Colon (tissue), 2 donors: ENCODE data around the gene FAM72B.
A peak's percentile ranks its signal among the peaks of the same experiment; 100 is the strongest.
"Not testable (repeated sequence)": the region's sequence is repeated elsewhere in the genome, so short reads cannot be mapped to it uniquely, and the experiment has no call there.

Source experiments
- FAIRE-seq: peaks from 2 replicates; lab custom pipeline; 2012; peaks lifted over from hg19 to GRCh38; lab: Jason Lieb, UNC
- donor health status: control.
- donor health status: control.

Gene FAM72B

DNA sequence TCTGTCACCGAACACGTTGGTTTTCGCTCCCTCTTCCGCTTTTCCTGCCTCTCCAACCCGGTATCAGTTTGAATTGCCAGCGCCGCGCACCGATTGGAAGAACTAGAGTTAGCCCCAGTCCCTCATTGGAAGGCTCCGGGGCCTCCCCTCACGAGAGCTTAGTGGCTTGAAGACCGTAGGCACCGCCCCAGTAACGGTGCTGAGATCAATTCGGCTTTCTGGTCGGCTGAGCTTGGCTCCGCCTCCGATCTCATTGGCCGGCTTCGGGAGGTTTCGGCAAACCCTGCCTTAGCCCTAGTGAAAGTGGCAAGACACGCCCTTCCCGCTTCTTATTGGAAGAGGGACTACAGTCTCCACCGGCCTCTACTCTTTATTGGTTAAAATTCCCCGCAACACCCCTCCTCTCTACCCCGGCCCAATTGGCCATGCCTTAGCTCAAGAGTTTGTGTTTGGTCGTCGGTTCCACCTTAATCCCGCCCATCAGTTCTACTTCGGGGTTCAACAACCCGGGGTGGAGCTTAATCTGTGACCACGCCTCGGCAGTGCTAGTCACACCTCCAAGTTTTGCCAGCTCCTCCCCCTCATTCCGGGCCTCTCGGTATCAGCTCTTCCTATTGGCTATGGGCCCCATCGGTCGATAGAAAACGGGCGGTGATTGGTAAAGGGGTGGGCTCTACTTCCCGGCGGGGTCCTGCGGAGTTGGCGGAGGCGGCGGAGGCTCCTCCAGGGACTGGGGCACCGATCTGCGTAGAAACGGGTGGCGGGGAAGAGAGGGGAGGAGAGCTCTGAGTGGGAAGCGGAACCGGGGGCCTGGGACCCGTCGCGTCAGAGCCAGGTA lies at the start of gene FAM72B, which contains the start of gene SRGAP2C:
Gene FAM72B, minus strand, starts transcription at position 51 of the 838 bp plus-strand sequence. CDS start 851 bp downstream, outside the sequence.
Gene SRGAP2C, plus strand, starts transcription at position 686 of the 838 bp plus-strand sequence. CDS start 2,472 bp downstream, outside the sequence.
- peak; percentile 62 for FAIRE-seq

DNA sequence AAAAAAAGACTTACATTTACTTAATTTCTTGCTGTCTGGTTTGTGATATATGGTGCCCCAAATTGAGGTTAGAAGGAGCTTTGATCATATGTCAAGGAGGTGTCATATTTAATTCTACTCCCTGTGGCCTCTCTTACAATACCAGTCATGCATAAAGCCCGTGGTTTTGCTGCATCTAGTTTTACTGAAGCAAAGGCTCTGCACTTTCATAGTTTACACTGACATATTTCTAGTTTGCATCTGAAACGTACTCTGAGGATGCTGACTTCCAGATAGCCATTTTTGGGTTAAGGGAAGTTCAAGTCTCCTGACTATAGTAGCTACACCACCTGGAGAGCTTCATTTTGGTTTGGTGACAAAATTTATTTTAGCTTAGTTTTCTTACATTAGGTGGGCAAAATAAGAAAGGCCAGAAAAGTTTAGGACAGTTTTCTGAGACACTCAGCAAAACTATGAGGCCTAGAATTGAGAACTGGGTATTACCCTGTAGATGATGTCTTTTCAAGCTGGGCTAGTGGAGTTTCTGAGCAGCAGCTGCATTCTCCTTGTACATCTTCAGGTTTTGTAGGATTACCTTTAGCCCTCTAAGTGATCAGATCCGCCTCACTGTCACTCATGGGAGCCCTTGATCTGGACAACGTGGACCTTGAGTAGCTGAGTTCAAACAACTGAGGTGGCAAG lies 48.4 kb upstream of the FAM72B start:
- FAIRE-seq: not testable (repeated sequence)

DNA sequence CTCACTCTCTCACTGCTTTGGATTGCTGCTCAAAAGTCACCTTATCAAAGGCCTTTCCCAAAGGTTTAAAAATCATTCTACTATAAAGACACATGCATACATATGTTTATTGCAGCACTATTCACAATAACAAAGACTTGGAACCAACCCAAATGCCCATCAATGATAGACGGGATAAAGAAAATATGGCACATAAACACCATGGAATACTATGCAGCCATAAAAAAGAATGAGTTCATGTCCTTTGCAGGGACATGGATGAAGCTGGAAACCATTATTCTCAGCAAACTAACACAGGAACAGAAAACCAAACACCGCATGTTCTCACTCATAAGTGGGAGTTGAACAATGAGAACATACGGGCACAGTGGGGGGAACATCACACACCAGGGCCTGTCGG lies 46.5 kb upstream of the FAM72B start:
- not testable (repeated sequence) for FAIRE-seq

DNA sequence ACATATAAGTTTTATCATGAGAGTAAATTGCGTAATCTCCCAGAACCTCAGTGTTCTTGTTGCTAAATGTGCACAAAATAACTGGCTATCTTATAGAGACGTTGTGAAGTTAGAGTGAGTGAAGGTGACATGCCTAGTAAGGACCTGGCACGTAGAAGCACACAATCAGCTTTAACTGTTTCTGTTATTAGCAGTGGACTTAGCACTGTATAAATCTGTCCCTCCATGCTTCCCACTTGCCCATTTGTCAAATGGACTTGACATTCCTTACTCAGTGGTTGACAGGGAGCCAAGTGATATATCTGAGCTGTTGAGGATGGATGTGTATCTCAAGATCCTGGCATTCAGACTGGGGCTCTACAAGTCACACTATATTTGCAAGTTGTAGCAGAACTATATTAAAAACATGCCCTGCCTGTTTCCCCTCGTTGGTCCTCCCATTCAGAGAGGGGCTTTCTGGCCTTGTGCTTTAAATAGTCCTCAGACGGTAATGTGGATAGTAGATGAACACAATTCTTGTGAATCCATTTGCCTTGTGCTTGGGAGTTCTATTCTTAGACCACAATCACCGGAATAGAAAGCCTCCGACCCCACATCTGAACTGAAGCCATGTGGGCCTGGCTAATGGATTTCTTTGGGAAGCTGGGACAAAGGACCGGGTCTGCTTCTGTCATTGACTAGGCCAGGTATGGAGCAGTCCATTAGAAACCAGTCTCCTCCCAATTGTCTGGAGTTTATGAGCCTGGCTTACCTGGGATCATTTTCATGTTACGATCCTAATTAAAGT lies 43.6 kb upstream of the FAM72B start:
- FAIRE-seq: not testable (repeated sequence)

DNA sequence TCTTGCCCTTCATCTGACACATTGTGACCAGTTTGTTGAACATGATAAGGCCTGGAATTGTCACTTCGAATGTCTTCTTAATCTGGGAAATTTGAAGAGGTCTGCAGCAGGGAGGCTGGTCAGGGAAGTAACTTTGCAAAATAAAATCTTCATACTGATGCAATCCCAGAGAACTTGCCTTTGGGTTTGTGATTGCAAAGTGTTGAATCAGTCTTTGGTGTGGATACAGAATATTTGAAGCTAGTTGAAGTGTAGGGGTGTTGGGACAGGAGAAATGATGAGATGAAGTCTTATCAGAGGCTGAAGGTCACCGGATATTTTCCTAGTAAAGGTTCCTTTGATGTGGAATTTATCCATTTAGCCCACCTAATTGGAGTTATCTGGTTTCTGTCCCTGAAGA lies 42.8 kb upstream of the FAM72B start:
- FAIRE-seq: not testable (repeated sequence)

DNA sequence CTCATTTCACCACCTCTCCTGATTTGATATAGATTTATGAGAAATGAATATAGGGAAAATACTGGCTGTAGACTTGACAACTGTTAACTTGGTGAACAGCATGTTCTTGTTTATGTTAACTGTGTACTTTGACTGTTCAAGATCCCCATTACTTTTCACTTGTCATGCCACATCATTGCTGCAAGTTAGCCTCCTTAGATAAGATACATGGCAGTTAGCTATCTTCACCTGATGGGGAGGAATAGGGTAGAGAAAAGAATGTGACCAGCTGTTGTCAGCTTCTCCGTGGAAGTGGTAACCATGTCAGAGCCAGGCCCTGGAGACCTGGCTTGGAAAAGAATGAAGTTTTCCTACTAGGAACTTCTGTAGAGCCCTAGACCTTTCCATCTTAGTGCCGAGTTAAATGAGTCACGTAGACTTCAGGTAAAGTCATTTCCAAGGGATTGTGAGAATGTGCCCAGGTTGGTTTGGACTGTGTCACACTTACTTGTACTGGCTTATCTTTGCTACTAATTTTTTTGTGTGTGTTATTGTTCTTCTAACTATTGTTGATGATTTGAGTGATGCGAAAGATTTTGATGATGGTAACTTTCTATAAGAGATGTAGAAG lies 42.3 kb upstream of the FAM72B start:
- not testable (repeated sequence) for FAIRE-seq

DNA sequence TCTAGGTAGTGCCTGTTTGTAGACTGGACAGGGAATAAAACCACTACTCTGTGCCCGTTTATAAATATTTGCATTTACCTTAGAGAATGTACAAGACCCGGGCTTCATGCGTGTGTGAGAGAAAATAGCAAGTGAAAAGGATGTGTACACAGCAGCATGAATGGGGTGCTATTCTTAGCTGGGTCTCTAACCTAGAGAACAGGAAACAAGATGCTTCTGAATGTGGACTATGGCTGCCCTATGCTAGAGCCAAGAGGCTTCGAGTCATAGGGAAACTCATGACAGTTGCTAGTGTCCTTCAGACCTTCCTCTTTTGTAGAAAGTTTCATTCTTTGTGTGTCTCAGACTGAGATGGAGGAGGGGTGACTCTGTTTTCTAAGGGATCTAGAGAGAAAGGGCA lies 40.6 kb upstream of the FAM72B start:
- not testable (repeated sequence) for FAIRE-seq

DNA sequence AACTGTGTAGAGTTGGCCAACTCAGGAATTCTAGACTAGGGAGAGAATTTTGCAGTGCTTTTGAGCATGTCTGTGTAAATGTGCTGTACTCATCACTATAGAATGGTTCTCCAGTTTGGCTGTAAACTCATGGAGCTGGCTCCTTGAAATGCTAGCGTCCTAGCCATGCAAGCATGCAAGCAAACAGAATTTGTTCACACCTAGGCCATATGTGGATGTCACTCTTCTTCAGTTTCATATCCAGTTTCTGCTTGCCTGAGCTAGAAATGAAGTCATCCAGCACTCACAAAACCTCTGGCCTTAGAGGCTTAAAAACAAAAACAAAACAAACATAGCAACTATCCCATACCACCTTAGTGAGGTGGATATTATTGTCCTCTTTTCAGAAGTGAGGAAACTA lies 37.6 kb upstream of the FAM72B start:
- FAIRE-seq: not testable (repeated sequence)

DNA sequence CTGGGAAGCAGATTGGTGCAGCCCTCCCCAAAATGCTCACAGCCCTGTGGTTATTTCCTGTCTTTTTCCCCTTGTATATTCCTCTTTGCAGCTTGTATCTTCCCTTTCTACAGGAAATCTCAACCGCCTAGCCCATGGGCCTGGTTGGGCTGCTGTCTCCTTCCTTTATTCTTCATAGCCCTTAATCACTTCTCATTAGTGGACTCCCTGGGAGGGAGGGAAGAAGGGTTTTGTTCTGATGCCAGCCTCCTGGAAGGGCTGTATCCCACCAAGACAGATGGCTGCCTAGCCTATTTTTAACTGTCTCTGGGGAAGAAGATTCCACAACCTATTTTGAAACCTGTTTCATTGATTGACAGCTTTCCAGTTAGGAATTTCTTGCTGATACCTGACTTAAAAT lies 32.5 kb upstream of the FAM72B start:
- not testable (repeated sequence) for FAIRE-seq

DNA sequence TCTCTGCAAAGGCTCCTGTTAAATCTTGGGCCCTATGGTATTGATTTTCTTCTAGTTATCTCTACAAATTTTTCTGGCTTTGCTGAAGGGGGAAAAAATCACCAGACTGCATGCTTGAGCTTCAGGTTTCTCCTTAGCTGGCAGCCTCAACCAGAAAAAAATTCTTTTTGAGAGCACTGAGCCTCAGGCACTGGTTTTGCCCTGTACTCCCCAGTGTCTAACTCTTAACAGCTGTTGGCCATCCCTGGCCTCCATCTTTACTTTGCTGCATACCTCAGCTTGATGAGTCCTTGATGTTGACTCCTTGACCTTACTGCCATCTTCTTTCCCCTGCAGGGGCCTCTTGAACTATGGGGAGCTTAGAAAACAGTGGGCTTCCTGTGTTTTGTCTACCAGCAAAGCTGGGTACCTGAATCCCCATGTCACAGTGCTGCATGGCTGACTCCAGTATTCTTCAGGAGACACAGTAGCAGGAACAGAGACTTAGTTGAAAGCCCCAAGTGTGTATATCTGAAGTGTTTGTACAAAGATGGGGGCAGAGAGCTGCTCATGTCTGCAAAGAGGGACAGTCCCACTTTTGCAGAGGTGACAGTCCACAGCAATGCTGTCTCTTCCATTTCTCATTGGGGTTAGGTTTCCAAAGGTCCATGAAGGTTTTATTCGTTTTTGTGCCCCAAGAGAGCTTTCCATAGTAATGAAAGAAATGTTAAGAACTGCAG lies 31.7 kb upstream of the FAM72B start:
- not testable (repeated sequence) for FAIRE-seq

DNA sequence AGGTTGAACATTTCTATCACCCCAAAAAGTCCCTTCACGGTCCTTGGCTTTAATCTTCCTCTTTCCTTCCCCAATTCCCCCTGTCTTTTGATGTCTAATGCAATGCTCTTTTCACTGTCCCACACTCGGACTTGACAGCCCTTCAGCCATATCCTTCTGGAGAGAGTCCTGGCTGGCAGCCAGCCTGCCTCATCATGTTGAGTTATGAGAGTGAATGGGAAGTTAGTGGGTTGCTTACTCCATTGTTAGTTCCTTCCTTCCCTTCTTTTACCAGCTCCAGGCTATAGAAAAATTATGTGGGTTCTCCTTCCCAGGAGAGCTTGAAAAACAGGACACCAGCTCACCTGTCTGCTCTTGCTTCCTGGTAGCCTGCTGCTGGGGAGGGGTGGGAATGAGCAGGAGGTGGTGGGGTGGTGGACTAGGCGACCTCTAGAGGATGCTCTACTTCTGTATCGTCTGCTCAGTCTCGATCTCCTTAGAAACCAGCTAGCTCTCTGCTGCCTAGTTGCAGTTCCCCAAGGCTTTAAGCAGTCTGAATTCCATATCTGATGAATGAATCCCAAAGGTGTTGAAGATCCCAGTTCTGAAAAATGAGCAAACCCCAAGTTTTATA lies 30.5 kb upstream of the FAM72B start:
- FAIRE-seq: not testable (repeated sequence)

DNA sequence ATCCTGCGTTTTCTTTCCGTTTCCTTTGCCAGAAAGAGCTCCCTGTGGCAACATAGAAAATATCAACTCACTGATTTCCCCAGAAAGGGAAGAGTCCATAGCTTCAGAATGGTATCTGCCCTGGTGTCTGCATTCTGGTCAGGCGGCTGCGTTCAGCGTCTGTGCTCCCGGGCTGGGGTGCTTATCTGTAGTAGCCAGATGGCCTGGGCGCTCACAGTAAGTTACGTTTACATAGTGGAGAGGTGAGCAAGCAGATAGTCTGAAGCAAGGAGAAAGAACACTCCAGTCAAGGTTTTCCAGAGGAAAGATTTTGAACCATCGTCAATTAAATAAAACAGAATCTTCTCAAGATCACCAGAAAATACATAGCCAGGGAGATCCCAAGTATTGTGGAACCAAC lies 29.4 kb upstream of the FAM72B start:
- FAIRE-seq: not testable (repeated sequence)

DNA sequence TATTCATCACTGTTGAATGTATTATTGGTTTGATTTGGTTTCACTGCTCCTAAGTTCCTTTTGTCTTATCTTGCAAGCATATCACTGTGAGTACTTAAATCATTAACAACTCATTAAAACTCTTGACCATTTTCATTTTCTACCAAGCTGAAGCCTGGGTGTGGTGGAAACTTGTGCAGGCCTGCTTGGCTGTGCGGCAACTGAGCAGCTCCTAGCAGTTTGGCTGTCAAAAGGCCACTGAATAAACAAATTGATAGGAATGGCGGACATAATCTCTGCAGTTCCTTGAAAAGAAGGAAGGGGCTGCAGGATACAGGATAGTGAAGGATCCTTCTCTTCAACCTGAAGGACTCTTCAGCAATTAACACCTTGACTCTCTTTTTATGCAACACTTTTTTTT lies 26.6 kb upstream of the FAM72B start:
- FAIRE-seq: not testable (repeated sequence)

DNA sequence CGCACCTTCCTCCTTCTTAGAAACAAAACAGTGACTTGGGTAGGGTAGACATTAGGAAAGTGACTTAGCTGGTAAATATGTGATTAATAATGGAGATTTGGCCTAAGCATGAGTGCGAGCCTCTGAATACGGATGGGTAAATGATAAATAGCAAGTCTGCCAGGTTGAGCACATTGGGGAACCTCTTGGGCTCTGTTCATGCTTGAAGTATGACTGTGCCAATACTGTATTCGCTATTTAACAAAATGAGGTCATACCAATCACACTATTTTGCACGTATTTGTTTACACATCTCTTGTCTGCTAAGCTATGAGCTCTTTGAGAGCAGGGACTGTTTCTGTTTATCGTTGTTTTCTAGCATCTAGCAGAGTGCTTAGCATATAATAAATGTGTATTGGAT lies 24.2 kb upstream of the FAM72B start:
- FAIRE-seq: not testable (repeated sequence)

DNA sequence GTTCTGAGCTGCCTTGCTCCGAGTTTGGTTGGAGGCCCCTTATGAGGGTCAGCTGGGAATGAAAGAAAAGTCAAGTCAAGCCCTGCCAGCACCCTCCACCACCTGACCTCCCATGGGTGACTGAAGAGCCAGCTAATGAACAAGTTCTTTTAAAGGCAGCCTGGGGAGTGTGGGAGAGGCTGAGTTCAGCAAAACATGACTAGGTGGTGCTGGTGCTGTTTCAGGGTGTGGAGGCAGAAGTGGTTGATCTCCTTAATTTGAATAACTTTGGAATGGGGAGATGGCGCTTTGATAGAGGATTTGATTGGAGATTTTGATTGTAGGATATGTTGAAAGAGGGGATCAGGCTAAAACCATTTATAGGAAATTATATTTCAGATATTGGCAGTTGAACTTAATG lies 23.2 kb upstream of the FAM72B start:
- FAIRE-seq: not testable (repeated sequence)

DNA sequence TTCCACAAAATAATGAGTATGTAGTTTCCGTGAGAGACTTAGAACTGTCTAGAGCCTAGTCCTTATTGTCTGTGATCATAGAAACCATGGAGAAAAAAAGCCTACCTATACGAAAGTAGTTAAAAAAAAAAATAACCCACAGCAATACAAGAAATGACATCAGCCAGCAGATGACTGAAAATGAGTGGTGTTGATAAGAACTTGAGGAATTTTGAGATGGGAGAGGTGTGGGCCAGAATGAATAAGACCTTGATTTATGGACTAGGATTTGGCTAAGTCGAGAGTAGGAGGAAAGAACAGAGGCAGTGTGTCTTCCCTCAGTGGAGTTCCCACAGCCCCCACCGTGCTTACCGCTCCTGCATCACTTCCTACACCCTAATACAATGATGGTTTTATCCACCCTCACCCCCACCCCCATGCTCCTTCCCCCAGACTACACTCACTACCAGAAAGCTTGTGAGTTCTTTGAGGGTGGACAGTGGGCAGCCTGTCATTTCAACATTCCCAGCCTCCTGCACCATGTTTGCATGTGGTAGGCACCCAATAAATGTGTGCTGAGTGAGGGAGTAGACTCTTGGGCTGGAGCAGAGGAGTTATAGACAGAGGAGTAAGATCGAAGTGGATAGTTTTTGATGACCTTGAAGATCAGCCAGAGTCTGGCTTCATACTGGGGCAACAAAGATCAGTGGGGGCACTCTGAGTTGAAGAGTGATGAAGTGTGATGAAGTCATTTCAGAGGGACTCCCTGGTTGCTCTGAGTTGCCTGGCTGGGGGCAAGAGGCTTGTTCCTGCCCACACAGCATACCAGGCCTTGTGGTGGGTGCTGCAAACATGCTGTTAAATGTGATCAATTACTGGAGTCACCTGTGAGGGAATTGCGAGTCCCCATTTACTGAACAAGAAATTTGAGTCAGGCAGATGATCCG lies 21.9 kb upstream of the FAM72B start:
- FAIRE-seq: not testable (repeated sequence)

DNA sequence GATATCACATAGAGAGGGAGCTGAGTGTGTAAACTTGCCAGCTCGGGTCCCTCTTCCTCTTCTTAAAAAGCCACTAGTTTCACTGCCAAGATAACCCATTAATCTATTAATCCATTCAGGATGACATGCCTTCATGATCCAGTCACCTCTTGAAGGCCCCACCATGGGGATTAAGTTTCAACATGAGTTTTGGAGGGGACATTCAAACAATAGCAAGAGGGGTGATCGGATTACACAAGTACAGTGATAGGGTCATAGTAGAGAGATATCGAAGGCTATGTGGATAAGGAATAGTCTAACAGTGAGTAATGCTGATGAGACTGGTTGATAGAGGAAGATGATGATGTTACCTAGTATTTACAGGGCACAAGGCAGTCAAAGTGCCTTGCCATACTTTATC lies 18.8 kb upstream of the FAM72B start:
- not testable (repeated sequence) for FAIRE-seq

DNA sequence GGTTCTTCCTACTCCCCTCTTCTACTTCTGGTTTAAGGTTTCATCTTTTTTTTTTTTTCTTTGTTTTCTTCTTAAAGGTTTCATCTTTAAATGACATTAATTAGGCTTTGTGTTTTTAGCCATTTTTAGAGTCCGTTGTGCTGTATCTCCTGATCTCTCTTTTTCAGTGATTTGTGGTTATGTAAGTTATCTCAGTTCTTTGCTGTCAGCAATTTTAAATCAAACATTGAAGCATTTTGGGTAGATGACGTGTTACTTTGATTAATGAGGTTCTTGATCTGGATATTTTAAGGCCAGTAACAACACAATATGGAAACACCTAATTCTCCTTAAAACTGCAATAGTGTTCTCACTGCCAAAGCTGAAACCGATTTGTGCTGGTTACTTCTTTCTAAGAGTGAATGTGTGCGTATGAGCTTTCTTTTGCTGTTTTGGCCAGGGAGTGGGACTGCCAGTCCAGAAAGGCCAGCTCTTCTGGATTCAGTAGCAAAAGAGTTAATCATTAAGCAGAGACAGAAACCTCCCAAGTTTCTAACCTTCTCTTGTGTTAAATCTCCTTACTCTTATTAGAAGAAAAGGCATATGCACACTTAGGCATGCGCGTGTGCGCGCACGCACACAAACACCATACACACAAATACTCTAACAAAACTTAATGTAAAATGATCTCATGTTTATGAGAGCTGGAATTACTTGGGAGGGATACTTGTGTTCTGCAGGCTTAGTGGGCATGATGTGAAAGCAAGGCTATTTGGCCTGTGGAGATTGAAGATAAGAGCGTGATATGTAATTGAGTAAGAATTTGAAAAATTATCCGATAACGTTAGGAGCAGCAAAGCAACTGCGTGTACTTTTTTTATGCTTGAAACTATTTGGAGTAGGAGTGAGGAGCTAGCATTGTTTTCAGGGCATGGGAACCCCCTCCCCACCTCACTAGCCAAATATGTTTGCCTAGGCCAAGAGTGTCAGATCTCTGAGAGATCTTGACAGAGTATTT lies 17.1 kb upstream of the FAM72B start:
- not testable (repeated sequence) for FAIRE-seq
